Effector memory CD4-positive, alpha-beta T cell (primary cell): ENCODE measurements around the gene TSPAN16.

Experiments
- DNase-seq, 3 donors: peaks; one replicate each; pipeline ENCODE4 v3.0.0-alpha.2; 2020
- H3K27ac ChIP-seq: 2 replicates; pipeline ENCODE4 v1.7.0; 2013; ENCODE audit warnings: mild to moderate bottlenecking, low read length, moderate library complexity; ENCODE audit not compliant: insufficient read depth, poor library complexity, severe bottlenecking
- H3K27me3 ChIP-seq: replicated peaks from 2 replicates; pipeline ENCODE4 v1.7.0; 2013; ENCODE audit warnings: mild to moderate bottlenecking, low read length; ENCODE audit not compliant: insufficient read depth, control insufficient read depth, poor library complexity, severe bottlenecking
- H3K36me3 ChIP-seq: 2 replicates; pipeline ENCODE4 v1.7.0; 2013; ENCODE audit warnings: mild to moderate bottlenecking, low read length, moderate library complexity; ENCODE audit not compliant: control insufficient read depth, insufficient read depth
- H3K4me1 ChIP-seq: 2 replicates; pipeline ENCODE4 v1.7.0; 2013; ENCODE audit warnings: low read length, mild to moderate bottlenecking; ENCODE audit not compliant: control insufficient read depth, insufficient read depth, poor library complexity, severe bottlenecking
- H3K4me3 ChIP-seq: 2 replicates; pipeline ENCODE4 v1.7.0; 2013; ENCODE audit warnings: low read length, low read depth, mild to moderate bottlenecking; ENCODE audit not compliant: insufficient read depth, poor library complexity, severe bottlenecking
- H3K9me3 ChIP-seq: 2 replicates; pipeline ENCODE4 v1.7.0; 2013; ENCODE audit warnings: mild to moderate bottlenecking, low read length, moderate library complexity; ENCODE audit not compliant: control insufficient read depth

Gene TSPAN16

DNA sequence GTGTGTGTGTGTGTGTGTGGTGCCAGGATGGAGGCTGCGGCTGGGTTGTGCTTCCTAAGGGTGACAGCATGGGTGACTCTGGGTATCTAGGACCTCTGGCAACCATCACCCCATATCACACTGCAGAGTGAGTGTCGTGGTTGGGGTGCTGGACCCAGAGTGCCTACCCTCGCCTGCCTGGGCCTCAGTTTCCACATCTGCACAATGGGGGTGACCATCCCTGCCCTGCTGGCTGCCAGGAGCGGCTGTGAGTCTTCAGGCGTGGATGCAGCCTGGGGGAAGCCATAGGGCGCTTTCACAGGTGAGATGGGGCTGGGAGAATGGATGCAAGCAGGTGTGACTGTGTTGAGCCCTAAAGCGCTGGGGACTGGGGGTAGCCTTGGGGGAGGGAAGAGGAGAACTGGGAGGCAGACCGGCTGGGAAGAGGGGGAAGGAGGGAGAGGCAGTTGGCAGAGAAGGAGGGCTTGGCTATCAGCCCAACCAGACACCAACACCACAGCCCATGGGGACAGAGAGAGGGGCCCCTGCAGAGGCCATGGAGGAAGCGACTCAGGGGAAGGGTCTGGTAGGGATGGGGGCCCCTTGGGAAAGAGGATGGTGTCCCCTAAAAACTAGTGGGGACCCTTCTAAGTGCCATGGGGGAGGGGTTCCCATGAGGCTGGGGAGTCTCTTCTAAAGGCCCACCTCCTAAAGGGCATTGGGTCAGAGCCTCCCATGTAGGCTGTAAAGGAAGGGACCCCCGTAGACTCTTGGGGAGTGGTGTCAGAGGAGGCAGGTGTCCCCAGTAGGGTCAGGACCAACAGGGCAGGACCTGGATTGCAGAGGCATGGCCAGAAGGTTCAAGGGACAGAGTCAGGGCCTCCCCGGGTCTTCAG lies 61.0 kb downstream of the TSPAN16 start:
- DNase-seq: no peak
- H3K27ac ChIP-seq: no peak overlapping the region
- peaks cover 6% of the 10 kb centered on the region for H3K4me1 ChIP-seq
- H3K36me3 ChIP-seq: no peaks in the 10 kb centered on the region
- H3K4me3 ChIP-seq: no peak overlapping the region
- no peaks in the 10 kb centered on the region for H3K27me3 ChIP-seq
- no peaks in the 10 kb centered on the region for H3K9me3 ChIP-seq

DNA sequence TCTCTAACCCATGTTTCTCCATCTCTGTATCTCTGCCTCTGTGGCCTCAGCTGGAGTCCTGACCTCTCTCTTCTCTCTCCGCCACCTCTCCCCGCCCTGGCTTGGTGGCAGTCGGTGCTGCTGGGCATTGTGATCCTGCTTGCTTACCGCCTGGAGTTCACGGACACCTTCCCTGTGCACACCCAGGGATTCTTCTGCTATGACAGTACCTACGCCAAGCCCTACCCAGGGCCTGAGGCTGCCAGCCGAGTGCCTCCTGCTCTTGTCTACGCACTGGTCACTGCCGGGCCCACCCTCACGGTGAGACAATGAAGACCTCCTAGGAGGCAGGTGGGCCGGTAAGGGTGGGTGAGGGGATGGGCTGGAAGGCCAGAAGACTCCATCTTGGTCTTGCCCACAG lies 63.5 kb downstream of the TSPAN16 start:
- Histone ChIP-seq H3K27ac (no peak overlapping the region), H3K36me3 (no peaks in the 10 kb centered on the region), H3K27me3 (no peaks in the 10 kb centered on the region), H3K4me3 (no peak overlapping the region), H3K4me1 (peaks cover 6% of the 10 kb centered on the region), H3K9me3 (no peaks in the 10 kb centered on the region)
- no peak for DNase-seq

DNA sequence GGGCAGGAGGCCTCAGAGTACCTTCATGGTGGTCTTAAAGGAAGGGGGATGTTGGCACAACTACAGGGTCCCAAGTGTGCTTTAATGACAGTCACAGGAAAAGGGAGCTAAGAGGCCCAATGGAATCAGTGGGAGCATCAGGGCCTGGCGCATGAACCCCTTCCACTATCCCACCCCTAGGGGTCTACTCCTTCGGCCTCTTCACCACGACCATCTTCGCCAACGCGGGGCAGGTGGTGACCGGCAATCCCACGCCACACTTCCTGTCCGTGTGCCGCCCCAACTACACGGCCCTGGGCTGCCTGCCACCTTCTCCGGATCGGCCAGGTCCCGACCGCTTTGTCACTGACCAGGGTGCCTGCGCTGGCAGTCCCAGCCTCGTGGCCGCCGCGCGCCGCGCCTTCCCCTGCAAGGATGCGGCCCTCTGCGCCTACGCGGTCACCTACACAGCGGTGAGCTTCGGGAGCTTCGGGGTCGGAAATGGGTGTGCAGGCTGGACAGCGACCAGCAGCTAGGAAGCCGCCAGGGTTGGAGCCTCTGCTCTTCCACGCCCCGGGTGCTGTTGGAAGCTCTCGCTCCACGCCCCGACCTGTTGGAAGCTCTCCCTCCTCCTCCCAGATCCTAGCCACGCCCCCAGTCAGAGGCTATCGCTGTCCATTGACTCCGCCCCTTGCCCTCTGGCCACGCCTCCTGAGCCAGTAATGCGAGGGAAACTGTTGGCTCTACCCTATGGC lies 65.2 kb downstream of the TSPAN16 start:
- no peak overlapping the region for H3K27ac ChIP-seq
- peaks cover 2% of the 10 kb centered on the region for H3K36me3 ChIP-seq
- H3K9me3 ChIP-seq: no peaks in the 10 kb centered on the region
- H3K4me1 ChIP-seq: no peaks in the 10 kb centered on the region
- DNase-seq: no peak
- no peak overlapping the region for H3K4me3 ChIP-seq
- H3K27me3 ChIP-seq: no peaks in the 10 kb centered on the region

DNA sequence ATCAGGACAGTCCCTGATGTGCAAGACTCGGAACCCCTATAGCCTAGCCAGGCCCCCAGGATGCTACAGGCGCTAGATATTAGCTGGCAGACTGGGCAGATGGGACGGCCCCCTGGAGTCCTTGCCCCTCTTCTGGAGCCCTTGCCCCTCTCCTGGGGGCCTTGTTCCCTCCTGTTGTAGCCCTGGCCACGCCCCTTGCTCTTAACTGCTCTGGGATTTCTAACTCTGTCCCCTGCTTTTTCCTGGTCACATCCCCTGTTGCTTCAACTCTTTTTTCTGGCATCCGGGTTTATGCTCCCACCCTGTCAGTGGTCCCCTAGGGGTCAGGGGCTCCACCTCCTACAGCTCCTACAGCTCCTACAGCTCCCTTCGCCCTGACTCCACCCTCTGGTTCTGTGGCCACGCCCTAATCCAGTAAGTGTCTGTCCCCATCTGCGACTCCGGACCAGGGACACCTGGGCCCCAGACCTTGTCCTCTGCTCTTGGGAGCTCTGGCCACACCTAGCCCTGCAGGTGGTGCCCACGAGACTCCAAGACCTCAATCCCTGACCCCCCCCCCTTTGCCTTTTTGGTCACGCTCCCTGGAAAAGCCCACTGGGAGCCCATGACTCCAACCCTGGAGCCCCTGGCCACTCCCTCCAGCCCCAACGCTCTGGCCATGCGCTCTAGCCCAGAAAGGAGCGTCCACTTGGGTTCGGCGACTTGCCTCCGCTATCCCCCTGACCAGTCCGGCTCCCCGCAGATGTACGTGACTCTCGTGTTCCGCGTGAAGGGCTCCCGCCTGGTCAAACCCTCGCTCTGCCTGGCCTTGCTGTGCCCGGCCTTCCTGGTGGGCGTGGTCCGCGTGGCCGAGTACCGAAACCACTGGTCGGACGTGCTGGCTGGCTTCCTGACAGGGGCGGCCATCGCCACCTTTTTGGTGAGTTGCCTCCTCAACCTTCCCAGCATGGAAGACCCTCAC lies 66.1 kb downstream of the TSPAN16 start:
- Histone ChIP-seq H3K4me3 (no peak overlapping the region), H3K36me3 (peaks cover 2% of the 10 kb centered on the region), H3K4me1 (no peaks in the 10 kb centered on the region), H3K9me3 (no peaks in the 10 kb centered on the region), H3K27me3 (no peaks in the 10 kb centered on the region), H3K27ac (no peak overlapping the region)
- DNase-seq: no peak

DNA sequence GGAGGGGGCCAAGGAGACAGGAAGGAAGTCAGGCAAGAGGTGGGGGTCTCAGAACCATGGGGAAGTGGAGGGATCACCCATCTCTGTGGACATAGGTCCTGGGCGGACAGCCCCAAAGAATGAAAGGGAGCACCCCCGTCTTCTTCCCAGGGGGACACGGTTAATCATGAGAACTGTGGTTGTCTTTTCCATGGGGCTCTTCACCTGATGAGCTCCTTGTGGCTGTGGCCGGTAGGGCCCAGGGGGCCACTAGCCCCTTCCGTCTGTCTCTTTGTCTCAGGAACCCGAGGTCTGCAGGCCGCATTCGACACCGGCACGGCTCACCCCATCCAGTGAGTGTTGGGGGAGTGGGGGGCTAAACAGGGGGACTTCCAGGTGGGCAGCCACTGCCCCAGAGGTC lies 67.9 kb downstream of the TSPAN16 start:
- DNase-seq: no peak
- Histone ChIP-seq H3K27ac (no peak overlapping the region), H3K4me3 (no peak overlapping the region), H3K4me1 (no peaks in the 10 kb centered on the region), H3K27me3 (no peaks in the 10 kb centered on the region), H3K36me3 (peaks cover 7% of the 10 kb centered on the region), H3K9me3 (no peaks in the 10 kb centered on the region)

GRCh38 chr19:11364296-11364904 lies 68.4 kb downstream of the TSPAN16 start:
- no peak for DNase-seq
- Histone ChIP-seq H3K4me1 (no peaks in the 10 kb centered on the region), H3K36me3 (peaks cover 7% of the 10 kb centered on the region)

DNA sequence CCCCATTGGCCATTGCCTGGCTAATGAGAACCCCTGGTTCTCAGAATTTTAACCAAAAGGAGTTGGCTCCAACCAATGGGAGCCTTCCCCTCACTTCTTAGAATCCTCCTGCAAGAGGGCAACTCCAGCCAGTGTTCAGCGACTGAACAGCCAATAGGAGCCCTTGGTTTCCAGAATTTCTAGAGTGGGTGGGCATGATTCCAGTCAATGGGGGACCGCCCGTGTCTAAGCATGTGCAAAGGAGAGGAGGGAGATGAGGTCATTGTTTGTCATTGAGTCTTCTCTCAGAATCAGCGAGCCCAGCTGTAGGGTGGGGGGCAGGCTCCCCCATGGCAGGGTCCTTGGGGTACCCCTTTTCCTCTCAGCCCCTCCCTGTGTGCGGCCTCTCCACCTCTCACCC lies 69.0 kb downstream of the TSPAN16 start:
- Histone ChIP-seq H3K36me3 (peaks cover 7% of the 10 kb centered on the region), H3K27ac (no peak overlapping the region), H3K27me3 (no peaks in the 10 kb centered on the region), H3K4me1 (no peaks in the 10 kb centered on the region), H3K4me3 (no peak overlapping the region), H3K9me3 (no peaks in the 10 kb centered on the region)
- DNase-seq: no peak

More at GRCh38 chr19:11364296-11364904, 68.4 kb downstream of the TSPAN16 start:
- Histone ChIP-seq H3K27ac (no peak overlapping the region), H3K27me3 (no peaks in the 10 kb centered on the region), H3K4me3 (no peak overlapping the region), H3K9me3 (no peaks in the 10 kb centered on the region)
